K562 (cell line): ENCODE data around the gene EFCAB9. TPM values are rescaled to one million over a fixed set of nuclear protein-coding genes. Genes with fewer than 3 reads are reported as not detected.
A peak's percentile ranks its signal among the peaks of the same experiment; 100 is the strongest.

Source experiments
- ADNP ChIP-seq: fragments of 200-800 bp; sonication (Bioruptor generic); IDR thresholded peaks from 2 replicates; pipeline ENCODE4 v1.6.1; 2016; ENCODE audit warnings: missing genetic modification characterization, missing compliant biosample characterization
- ARHGAP35 ChIP-seq: fragments of 450-650 bp; IDR thresholded peaks from 2 replicates; pipeline ENCODE4 v1.6.1; 2018; ENCODE audit not compliant: partially characterized antibody
- BCOR ChIP-seq: fragments of 450-650 bp; IDR thresholded peaks from 2 replicates; pipeline ENCODE4 v1.6.1; 2016
- CBFA2T2 ChIP-seq: fragments of 450-650 bp; conservative IDR thresholded peaks from 2 replicates; pipeline ENCODE4 v1.6.1; 2017; ENCODE audit warnings: mild to moderate bottlenecking
- CXXC5 ChIP-seq: fragments of 250-450 bp; sonication (Bioruptor Pico); IDR thresholded peaks from 2 replicates; pipeline ENCODE4 v1.8.0; 2022; ENCODE audit warnings: inconsistent platforms, mild to moderate bottlenecking, moderate library complexity
- KAT8 ChIP-seq: fragments of 450-650 bp; IDR thresholded peaks from 2 replicates; pipeline ENCODE4 v1.6.1; 2016; ENCODE audit warnings: low read depth, mild to moderate bottlenecking
- MEIS2 ChIP-seq: fragments of 450-650 bp; IDR thresholded peaks from 2 replicates; pipeline ENCODE4 v1.6.1; 2014; ENCODE audit warnings: mild to moderate bottlenecking; ENCODE audit not compliant: partially characterized antibody
- NFYB ChIP-seq: IDR thresholded peaks from 2 replicates; pipeline ENCODE4 v1.6.1; 2011; ENCODE audit warnings: mild to moderate bottlenecking, moderate library complexity; ENCODE audit not compliant: insufficient read length; ENCODE audit errors: extremely low read depth
- OTX1 ChIP-seq: fragments of 450-650 bp; formaldehyde crosslinking; IDR thresholded peaks from 2 replicates; pipeline ENCODE4 v1.4.0; 2022; ENCODE audit warnings: mild to moderate bottlenecking
- RBM14 ChIP-seq: fragments of 200-400 bp; formaldehyde crosslinking; IDR thresholded peaks from 2 replicates; pipeline ENCODE4 v1.6.1; 2018; ENCODE audit warnings: low read depth, mild to moderate bottlenecking, low read length, moderate library complexity, borderline replicate concordance; ENCODE audit not compliant: insufficient read depth
- SMAD4 ChIP-seq: fragments of 250-450 bp; sonication (Bioruptor Pico); conservative IDR thresholded peaks from 2 replicates; pipeline ENCODE4 v1.8.0; 2021; ENCODE audit warnings: inconsistent platforms, mild to moderate bottlenecking, moderate library complexity
- SRSF9 ChIP-seq: fragments of 200-400 bp; formaldehyde crosslinking; IDR thresholded peaks from 2 replicates; pipeline ENCODE4 v1.6.1; 2017; ENCODE audit warnings: low read depth, low read length, borderline replicate concordance
- ZEB2 ChIP-seq: fragments of 450-650 bp; IDR thresholded peaks from 2 replicates; pipeline ENCODE4 v1.6.1; 2016
- ZNF274 ChIP-seq: IDR thresholded peaks from 2 replicates; pipeline ENCODE4 v1.6.1; 2011; ENCODE audit warnings: low read depth, mild to moderate bottlenecking, low read length, moderate library complexity, borderline replicate concordance
- ZNF347 ChIP-seq: fragments of 450-650 bp; formaldehyde crosslinking; IDR thresholded peaks from 2 replicates; pipeline ENCODE4 v1.4.0; 2020; ENCODE audit warnings: low read depth, mild to moderate bottlenecking, moderate library complexity
- polyA plus RNA-seq, 8 experiments: library from polyadenylated mRNA; depleted of rRNA in 4 of 8; stranded (reverse) in 5 of 8; unstranded in 3 of 8; fragments of >200 nt; fragmentation: Nextera tagmentation in 2 of 8; fragmentation: Illumina TruSeq in 1 of 8; extraction: Ambion mirVana in 2 of 8; extraction: Trizol in 1 of 8; gene quantifications; 2 replicates each; pipeline versions ENCODE4 v1.2.1 to v1.2.3, GENCODE V29; 2011 to 2014; ENCODE audit warnings: inconsistent platforms in 1 of 8, missing spikeins in 1 of 8
- total RNA-seq, 7 experiments: library from RNA; depleted of rRNA in 6 of 7; stranded (reverse); fragments of >200 nt in 6 of 7; fragmentation: Illumina TruSeq in 2 of 7; extraction: Trizol in 2 of 7; gene quantifications; 2 replicates each; pipeline versions ENCODE4 v1.2.1 to v1.2.3, GENCODE V29; 2011 to 2021; ENCODE audit warnings: low replicate concordance in 1 of 7
- TF ChIP-seq, protein P1 (sequence below): fragments of 450-650 bp; IDR thresholded peaks from 2 replicates; pipeline ENCODE4 v1.6.1; 2017; ENCODE audit warnings: antibody characterized with exemption, mild to moderate bottlenecking
- TF ChIP-seq, protein P2 (sequence below): sonication (generic); formaldehyde crosslinking; IDR thresholded peaks from 2 replicates; pipeline ENCODE4 v1.8.0; 2022; ENCODE audit warnings: mild to moderate bottlenecking, missing genetic modification reagents
- TF ChIP-seq, protein P3 (sequence below): fragments of 200-800 bp; sonication (Bioruptor generic); IDR thresholded peaks from 2 replicates; pipeline ENCODE4 v1.6.1; 2017; ENCODE audit warnings: missing genetic modification characterization, missing compliant biosample characterization
- TF ChIP-seq, protein P4 (sequence below): fragments of 250-450 bp; sonication (Bioruptor Pico); IDR thresholded peaks from 2 replicates; pipeline ENCODE4 v1.8.0; 2021; ENCODE audit warnings: moderate library complexity, mild to moderate bottlenecking, inconsistent platforms
- TF ChIP-seq, protein P5 (sequence below): fragments of 450-650 bp; IDR thresholded peaks from 2 replicates; pipeline ENCODE4 v1.6.1; 2018; ENCODE audit not compliant: partially characterized antibody

Gene EFCAB9
- total and polyA plus RNA-seq, 9 of the 15 experiments (the other 6 are each of a cell fraction or from before 2014, with no cell fraction given): not detected

DNA sequence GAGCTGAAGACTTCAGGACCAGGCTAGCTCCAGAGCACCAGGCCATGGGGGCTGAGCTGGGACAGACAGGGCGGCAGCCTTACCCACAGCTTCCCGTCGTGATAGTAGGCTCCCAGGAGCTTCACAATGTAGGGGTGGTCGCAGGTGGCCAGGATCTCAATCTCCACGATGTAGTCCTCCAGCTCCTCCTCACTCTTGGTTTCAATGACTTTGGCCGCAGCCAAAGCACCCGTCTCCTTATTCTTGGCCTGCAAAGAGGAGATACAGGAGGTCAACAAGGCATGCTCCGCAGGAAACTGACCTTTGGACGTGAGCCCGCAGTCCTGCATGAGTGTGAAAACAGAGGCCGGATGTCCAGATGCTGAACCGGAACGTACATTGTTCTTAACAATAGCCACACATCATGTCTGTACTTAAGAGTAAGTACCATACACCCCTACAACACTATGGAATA is 37.4 kb upstream of the EFCAB9 start (continued):
- TF ChIP-seq RBM14: no peak
- TF ChIP-seq ARHGAP35: no peak
- TF ChIP-seq CBFA2T2: peak; percentile 72
- TF ChIP-seq BCOR: peak; percentile 21; the same call in 1 of the 2 replicates
- TF ChIP-seq SRSF9: no peak
- TF ChIP-seq KAT8: no peak
- TF ChIP-seq ZNF347: no peak
- TF ChIP-seq, protein P1, sequence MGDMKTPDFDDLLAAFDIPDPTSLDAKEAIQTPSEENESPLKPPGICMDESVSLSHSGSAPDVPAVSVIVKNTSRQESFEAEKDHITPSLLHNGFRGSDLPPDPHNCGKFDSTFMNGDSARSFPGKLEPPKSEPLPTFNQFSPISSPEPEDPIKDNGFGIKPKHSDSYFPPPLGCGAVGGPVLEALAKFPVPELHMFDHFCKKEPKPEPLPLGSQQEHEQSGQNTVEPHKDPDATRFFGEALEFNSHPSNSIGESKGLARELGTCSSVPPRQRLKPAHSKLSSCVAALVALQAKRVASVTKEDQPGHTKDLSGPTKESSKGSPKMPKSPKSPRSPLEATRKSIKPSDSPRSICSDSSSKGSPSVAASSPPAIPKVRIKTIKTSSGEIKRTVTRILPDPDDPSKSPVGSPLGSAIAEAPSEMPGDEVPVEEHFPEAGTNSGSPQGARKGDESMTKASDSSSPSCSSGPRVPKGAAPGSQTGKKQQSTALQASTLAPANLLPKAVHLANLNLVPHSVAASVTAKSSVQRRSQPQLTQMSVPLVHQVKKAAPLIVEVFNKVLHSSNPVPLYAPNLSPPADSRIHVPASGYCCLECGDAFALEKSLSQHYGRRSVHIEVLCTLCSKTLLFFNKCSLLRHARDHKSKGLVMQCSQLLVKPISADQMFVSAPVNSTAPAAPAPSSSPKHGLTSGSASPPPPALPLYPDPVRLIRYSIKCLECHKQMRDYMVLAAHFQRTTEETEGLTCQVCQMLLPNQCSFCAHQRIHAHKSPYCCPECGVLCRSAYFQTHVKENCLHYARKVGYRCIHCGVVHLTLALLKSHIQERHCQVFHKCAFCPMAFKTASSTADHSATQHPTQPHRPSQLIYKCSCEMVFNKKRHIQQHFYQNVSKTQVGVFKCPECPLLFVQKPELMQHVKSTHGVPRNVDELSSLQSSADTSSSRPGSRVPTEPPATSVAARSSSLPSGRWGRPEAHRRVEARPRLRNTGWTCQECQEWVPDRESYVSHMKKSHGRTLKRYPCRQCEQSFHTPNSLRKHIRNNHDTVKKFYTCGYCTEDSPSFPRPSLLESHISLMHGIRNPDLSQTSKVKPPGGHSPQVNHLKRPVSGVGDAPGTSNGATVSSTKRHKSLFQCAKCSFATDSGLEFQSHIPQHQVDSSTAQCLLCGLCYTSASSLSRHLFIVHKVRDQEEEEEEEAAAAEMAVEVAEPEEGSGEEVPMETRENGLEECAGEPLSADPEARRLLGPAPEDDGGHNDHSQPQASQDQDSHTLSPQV: 0 out of 2 replicates have a peak, but pooled peaks have one; percentile 20
- no peak for TF ChIP-seq MEIS2
- TF ChIP-seq NFYB: no peak
- TF ChIP-seq, protein P2, sequence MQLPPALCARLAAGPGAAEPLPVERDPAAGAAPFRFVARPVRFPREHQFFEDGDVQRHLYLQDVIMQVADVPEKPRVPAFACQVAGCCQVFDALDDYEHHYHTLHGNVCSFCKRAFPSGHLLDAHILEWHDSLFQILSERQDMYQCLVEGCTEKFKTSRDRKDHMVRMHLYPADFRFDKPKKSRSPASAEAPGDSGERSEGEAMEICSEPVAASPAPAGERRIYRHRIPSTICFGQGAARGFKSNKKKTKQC (CRISPR knock-in tag): no peak
- TF ChIP-seq OTX1 (CRISPR knock-in tag): no peak
- TF ChIP-seq ZNF274: no peak
- TF ChIP-seq CXXC5 (CRISPR knock-in tag): peak; percentile 64
- TF ChIP-seq, protein P3, sequence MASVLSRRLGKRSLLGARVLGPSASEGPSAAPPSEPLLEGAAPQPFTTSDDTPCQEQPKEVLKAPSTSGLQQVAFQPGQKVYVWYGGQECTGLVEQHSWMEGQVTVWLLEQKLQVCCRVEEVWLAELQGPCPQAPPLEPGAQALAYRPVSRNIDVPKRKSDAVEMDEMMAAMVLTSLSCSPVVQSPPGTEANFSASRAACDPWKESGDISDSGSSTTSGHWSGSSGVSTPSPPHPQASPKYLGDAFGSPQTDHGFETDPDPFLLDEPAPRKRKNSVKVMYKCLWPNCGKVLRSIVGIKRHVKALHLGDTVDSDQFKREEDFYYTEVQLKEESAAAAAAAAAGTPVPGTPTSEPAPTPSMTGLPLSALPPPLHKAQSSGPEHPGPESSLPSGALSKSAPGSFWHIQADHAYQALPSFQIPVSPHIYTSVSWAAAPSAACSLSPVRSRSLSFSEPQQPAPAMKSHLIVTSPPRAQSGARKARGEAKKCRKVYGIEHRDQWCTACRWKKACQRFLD (CRISPR knock-in tag): no peak
- TF ChIP-seq ADNP (tag): no peak
- TF ChIP-seq ZEB2: no peak
- TF ChIP-seq SMAD4 (CRISPR knock-in tag): peak; percentile 55
- TF ChIP-seq, protein P4, sequence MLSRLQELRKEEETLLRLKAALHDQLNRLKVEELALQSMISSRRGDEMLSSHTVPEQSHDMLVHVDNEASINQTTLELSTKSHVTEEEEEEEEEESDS (CRISPR knock-in tag): no peak
- TF ChIP-seq, protein P5, sequence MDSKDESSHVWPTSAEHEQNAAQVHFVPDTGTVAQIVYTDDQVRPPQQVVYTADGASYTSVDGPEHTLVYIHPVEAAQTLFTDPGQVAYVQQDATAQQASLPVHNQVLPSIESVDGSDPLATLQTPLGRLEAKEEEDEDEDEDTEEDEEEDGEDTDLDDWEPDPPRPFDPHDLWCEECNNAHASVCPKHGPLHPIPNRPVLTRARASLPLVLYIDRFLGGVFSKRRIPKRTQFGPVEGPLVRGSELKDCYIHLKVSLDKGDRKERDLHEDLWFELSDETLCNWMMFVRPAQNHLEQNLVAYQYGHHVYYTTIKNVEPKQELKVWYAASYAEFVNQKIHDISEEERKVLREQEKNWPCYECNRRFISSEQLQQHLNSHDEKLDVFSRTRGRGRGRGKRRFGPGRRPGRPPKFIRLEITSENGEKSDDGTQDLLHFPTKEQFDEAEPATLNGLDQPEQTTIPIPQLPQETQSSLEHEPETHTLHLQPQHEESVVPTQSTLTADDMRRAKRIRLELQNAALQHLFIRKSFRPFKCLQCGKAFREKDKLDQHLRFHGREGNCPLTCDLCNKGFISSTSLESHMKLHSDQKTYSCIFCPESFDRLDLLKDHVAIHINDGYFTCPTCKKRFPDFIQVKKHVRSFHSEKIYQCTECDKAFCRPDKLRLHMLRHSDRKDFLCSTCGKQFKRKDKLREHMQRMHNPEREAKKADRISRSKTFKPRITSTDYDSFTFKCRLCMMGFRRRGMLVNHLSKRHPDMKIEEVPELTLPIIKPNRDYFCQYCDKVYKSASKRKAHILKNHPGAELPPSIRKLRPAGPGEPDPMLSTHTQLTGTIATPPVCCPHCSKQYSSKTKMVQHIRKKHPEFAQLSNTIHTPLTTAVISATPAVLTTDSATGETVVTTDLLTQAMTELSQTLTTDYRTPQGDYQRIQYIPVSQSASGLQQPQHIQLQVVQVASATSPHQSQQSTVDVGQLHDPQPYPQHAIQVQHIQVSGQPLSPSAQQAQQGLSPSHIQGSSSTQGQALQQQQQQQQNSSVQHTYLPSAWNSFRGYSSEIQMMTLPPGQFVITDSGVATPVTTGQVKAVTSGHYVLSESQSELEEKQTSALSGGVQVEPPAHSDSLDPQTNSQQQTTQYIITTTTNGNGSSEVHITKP: peak; percentile 29
